ENCODE data around the gene FYB2.

DNA sequence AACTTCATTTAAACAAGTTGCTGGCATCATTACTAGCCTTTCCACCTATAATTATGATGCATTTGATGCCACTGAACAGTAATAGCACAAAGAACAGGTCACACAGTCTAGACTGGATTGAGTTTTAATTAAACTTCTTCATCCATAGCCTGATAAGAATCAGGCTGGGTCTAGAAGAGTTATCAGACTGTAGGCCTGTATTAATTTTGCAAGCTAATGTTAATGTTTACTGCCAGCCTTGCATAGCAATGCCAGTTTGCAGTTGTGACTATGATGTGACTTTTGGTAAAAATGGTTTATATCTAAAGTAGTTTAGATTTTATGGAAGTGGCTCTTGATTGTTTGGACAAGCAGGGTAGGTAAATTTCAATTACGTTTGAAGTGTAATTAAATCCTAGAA, 106.1 kb downstream of the FYB2 start:
- no peak for TF ChIP-seq POLR2AphosphoS5 (IDR thresholded peaks at IDR 0.05; ENCODE audit: low read depth, low read length)
- TF ChIP-seq POLR2A (IDR thresholded peaks at IDR 0.05; ENCODE audit: borderline replicate concordance, extremely low read depth, insufficient read depth, insufficient read length): no peak
- TF ChIP-seq, protein P1, sequence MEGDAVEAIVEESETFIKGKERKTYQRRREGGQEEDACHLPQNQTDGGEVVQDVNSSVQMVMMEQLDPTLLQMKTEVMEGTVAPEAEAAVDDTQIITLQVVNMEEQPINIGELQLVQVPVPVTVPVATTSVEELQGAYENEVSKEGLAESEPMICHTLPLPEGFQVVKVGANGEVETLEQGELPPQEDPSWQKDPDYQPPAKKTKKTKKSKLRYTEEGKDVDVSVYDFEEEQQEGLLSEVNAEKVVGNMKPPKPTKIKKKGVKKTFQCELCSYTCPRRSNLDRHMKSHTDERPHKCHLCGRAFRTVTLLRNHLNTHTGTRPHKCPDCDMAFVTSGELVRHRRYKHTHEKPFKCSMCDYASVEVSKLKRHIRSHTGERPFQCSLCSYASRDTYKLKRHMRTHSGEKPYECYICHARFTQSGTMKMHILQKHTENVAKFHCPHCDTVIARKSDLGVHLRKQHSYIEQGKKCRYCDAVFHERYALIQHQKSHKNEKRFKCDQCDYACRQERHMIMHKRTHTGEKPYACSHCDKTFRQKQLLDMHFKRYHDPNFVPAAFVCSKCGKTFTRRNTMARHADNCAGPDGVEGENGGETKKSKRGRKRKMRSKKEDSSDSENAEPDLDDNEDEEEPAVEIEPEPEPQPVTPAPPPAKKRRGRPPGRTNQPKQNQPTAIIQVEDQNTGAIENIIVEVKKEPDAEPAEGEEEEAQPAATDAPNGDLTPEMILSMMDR (IDR thresholded peaks at IDR 0.05 in 2 of 3, conservative IDR thresholded peaks at IDR 0.05 in 1 of 3; ENCODE audit: borderline replicate concordance in 1 of 3, insufficient read depth in 1 of 3, low read depth in 2 of 3, low read length in 2 of 3): no peak
- TF ChIP-seq JUND (IDR thresholded peaks at IDR 0.05): no peak
- TF ChIP-seq EZH2 (IDR thresholded peaks at IDR 0.05): no peak
- TF ChIP-seq, protein P2, sequence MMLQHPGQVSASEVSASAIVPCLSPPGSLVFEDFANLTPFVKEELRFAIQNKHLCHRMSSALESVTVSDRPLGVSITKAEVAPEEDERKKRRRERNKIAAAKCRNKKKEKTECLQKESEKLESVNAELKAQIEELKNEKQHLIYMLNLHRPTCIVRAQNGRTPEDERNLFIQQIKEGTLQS (IDR thresholded peaks at IDR 0.05): no peak
- TF ChIP-seq, protein P3, sequence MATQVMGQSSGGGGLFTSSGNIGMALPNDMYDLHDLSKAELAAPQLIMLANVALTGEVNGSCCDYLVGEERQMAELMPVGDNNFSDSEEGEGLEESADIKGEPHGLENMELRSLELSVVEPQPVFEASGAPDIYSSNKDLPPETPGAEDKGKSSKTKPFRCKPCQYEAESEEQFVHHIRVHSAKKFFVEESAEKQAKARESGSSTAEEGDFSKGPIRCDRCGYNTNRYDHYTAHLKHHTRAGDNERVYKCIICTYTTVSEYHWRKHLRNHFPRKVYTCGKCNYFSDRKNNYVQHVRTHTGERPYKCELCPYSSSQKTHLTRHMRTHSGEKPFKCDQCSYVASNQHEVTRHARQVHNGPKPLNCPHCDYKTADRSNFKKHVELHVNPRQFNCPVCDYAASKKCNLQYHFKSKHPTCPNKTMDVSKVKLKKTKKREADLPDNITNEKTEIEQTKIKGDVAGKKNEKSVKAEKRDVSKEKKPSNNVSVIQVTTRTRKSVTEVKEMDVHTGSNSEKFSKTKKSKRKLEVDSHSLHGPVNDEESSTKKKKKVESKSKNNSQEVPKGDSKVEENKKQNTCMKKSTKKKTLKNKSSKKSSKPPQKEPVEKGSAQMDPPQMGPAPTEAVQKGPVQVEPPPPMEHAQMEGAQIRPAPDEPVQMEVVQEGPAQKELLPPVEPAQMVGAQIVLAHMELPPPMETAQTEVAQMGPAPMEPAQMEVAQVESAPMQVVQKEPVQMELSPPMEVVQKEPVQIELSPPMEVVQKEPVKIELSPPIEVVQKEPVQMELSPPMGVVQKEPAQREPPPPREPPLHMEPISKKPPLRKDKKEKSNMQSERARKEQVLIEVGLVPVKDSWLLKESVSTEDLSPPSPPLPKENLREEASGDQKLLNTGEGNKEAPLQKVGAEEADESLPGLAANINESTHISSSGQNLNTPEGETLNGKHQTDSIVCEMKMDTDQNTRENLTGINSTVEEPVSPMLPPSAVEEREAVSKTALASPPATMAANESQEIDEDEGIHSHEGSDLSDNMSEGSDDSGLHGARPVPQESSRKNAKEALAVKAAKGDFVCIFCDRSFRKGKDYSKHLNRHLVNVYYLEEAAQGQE (IDR thresholded peaks at IDR 0.05; ENCODE audit: low read depth): no peak
- TF ChIP-seq SRF (IDR thresholded peaks at IDR 0.05; ENCODE audit: low read depth): no peak
- no peak for TF ChIP-seq CBX3 (IDR thresholded peaks at IDR 0.05; ENCODE audit: low read depth)
- TF ChIP-seq ZNF274 (IDR thresholded peaks at IDR 0.05; ENCODE audit: low read depth, low read length): no peak
- no peak for TF ChIP-seq RAD21 (IDR thresholded peaks at IDR 0.05; ENCODE audit: low read depth)
